ENCODE results near the gene OVAAL.
"Not testable (repeated sequence)": the region's sequence is repeated elsewhere in the genome, so short reads cannot be mapped to it uniquely, and the experiment has no call there.

OVAAL gene

DNA sequence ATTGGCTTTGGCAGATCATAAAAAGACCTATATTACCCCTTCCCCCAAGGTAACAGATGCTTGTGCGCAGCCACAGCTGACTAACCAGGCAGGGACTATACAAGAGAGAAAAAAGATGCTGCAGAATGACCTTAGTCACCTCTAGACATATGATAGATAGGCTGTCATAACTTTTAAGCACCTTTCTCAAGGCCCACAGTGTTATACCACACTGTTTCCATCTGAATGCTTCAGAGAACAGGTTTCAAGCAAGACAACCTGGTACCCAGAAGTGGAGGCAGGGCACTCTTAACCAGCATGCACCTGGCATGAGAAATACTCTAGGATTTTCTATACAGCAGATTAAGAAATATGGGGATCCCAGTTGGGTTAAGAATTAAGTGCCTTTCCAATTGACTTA is 12.8 kb upstream of the OVAAL start (continued):
- TF ChIP-seq, protein P1, sequence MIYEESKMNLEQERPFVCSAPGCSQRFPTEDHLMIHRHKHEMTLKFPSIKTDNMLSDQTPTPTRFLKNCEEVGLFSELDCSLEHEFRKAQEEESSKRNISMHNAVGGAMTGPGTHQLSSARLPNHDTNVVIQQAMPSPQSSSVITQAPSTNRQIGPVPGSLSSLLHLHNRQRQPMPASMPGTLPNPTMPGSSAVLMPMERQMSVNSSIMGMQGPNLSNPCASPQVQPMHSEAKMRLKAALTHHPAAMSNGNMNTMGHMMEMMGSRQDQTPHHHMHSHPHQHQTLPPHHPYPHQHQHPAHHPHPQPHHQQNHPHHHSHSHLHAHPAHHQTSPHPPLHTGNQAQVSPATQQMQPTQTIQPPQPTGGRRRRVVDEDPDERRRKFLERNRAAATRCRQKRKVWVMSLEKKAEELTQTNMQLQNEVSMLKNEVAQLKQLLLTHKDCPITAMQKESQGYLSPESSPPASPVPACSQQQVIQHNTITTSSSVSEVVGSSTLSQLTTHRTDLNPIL (CRISPR knock-in tag; IDR thresholded peaks at IDR 0.05; ENCODE audit: low read depth): no peak
- no peak for TF ChIP-seq ISL1 (CRISPR knock-in tag; IDR thresholded peaks at IDR 0.05)
- TF ChIP-seq TOX (CRISPR knock-in tag; IDR thresholded peaks at IDR 0.05; ENCODE audit: borderline replicate concordance): no peak
- no peak for TF ChIP-seq ZC3H10 (CRISPR knock-in tag; IDR thresholded peaks at IDR 0.05)
- no peak for TF ChIP-seq BACH2 (CRISPR knock-in tag; IDR thresholded peaks at IDR 0.05; ENCODE audit: borderline replicate concordance)
- TF ChIP-seq SNAI2 (CRISPR knock-in tag; IDR thresholded peaks at IDR 0.05): no peak
- TF ChIP-seq ZNF8 (CRISPR knock-in tag; IDR thresholded peaks at IDR 0.05): no peak
- TF ChIP-seq OSR1 (CRISPR knock-in tag; IDR thresholded peaks at IDR 0.05): no peak
- no peak for TF ChIP-seq PPARA (CRISPR knock-in tag; IDR thresholded peaks at IDR 0.05; ENCODE audit: borderline replicate concordance)

DNA sequence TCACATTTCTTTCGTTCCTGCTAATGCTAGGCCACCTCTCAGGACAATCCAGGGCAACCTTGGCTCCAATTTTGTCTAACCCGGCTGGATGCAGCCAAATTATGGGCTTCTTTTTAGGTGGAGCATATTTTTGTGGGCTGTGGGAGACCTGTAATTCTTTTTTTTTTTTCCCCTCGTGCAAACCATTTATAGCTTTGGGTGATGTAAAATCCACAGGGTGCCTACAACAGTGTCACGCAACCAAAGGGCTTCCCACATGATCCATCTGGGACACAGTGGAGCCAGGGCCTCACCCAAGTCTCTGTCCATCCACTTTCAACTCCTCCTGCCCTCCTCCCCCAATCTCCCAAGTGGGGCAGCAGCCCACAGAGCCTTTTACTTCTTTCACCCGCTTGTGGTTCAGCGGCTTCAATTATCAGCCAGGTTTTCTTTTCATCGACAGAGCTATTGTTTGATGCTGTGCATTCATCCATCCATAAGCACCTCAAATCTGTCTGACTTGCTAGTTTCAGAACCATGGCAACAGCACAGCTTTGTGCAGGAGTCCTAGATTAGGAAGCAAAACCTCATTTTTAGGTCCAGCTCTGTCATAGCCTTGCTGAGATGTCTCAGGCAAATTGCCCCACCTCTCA is 10.0 kb upstream of the OVAAL start:
- no peak for ATAC-seq
- TF ChIP-seq ESRRG (CRISPR knock-in tag; IDR thresholded peaks at IDR 0.05) (no peak), ZFP3 (CRISPR knock-in tag; IDR thresholded peaks at IDR 0.05) (no peak), ZNF8 (CRISPR knock-in tag; IDR thresholded peaks at IDR 0.05) (no peak), ZC3H10 (CRISPR knock-in tag; IDR thresholded peaks at IDR 0.05) (no peak), BACH2 (CRISPR knock-in tag; IDR thresholded peaks at IDR 0.05; ENCODE audit: borderline replicate concordance) (no peak), GLIS3 (CRISPR knock-in tag; IDR thresholded peaks at IDR 0.05) (no peak), RARB (CRISPR knock-in tag; IDR thresholded peaks at IDR 0.05) (no peak), ZNF70 (CRISPR knock-in tag; IDR thresholded peaks at IDR 0.05) (no peak), OSR1 (CRISPR knock-in tag; IDR thresholded peaks at IDR 0.05) (no peak), TCF4 (CRISPR knock-in tag; IDR thresholded peaks at IDR 0.05; ENCODE audit: borderline replicate concordance) (no peak), ZFP30 (CRISPR knock-in tag; IDR thresholded peaks at IDR 0.05) (no peak), TOX (CRISPR knock-in tag; IDR thresholded peaks at IDR 0.05; ENCODE audit: borderline replicate concordance) (no peak), PPARA (CRISPR knock-in tag; IDR thresholded peaks at IDR 0.05; ENCODE audit: borderline replicate concordance) (no peak), ARNTL (CRISPR knock-in tag; IDR thresholded peaks at IDR 0.05; ENCODE audit: borderline replicate concordance, low read depth) (no peak), CSDC2 (CRISPR knock-in tag; IDR thresholded peaks at IDR 0.05) (no peak)
- TF ChIP-seq, protein P2, sequence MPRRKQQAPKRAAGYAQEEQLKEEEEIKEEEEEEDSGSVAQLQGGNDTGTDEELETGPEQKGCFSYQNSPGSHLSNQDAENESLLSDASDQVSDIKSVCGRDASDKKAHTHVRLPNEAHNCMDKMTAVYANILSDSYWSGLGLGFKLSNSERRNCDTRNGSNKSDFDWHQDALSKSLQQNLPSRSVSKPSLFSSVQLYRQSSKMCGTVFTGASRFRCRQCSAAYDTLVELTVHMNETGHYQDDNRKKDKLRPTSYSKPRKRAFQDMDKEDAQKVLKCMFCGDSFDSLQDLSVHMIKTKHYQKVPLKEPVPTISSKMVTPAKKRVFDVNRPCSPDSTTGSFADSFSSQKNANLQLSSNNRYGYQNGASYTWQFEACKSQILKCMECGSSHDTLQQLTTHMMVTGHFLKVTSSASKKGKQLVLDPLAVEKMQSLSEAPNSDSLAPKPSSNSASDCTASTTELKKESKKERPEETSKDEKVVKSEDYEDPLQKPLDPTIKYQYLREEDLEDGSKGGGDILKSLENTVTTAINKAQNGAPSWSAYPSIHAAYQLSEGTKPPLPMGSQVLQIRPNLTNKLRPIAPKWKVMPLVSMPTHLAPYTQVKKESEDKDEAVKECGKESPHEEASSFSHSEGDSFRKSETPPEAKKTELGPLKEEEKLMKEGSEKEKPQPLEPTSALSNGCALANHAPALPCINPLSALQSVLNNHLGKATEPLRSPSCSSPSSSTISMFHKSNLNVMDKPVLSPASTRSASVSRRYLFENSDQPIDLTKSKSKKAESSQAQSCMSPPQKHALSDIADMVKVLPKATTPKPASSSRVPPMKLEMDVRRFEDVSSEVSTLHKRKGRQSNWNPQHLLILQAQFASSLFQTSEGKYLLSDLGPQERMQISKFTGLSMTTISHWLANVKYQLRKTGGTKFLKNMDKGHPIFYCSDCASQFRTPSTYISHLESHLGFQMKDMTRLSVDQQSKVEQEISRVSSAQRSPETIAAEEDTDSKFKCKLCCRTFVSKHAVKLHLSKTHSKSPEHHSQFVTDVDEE (CRISPR knock-in tag; IDR thresholded peaks at IDR 0.05): no peak
- TF ChIP-seq, protein P3, sequence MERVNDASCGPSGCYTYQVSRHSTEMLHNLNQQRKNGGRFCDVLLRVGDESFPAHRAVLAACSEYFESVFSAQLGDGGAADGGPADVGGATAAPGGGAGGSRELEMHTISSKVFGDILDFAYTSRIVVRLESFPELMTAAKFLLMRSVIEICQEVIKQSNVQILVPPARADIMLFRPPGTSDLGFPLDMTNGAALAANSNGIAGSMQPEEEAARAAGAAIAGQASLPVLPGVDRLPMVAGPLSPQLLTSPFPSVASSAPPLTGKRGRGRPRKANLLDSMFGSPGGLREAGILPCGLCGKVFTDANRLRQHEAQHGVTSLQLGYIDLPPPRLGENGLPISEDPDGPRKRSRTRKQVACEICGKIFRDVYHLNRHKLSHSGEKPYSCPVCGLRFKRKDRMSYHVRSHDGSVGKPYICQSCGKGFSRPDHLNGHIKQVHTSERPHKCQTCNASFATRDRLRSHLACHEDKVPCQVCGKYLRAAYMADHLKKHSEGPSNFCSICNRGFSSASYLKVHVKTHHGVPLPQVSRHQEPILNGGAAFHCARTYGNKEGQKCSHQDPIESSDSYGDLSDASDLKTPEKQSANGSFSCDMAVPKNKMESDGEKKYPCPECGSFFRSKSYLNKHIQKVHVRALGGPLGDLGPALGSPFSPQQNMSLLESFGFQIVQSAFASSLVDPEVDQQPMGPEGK (CRISPR knock-in tag; IDR thresholded peaks at IDR 0.05; ENCODE audit: borderline replicate concordance): no peak
- TF ChIP-seq, protein P4, sequence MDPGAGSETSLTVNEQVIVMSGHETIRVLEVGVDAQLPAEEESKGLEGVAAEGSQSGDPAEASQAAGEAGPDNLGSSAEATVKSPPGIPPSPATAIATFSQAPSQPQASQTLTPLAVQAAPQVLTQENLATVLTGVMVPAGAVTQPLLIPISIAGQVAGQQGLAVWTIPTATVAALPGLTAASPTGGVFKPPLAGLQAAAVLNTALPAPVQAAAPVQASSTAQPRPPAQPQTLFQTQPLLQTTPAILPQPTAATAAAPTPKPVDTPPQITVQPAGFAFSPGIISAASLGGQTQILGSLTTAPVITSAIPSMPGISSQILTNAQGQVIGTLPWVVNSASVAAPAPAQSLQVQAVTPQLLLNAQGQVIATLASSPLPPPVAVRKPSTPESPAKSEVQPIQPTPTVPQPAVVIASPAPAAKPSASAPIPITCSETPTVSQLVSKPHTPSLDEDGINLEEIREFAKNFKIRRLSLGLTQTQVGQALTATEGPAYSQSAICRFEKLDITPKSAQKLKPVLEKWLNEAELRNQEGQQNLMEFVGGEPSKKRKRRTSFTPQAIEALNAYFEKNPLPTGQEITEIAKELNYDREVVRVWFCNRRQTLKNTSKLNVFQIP (CRISPR knock-in tag; IDR thresholded peaks at IDR 0.05; ENCODE audit: borderline replicate concordance, low read depth): no peak

DNA sequence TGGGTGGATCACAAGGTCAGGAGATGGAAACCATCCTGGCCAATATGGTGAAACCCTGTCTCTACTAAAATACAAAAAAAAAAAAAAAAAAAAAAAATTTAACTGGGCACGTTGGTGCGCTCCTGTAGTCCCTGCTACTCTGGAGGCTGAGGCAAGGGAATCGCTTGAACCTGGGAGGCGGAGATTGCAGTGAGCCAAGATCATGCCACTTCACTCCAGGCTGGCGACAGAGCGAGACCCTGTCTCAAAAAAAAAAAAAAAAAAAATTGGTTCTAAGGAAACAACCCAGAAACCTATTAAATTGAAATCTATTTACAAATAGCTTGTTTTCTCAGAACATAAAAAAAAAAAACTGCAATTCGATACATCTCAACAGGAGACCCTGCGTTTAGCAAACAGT is 9.0 kb upstream of the OVAAL start:
- not testable (repeated sequence) for ATAC-seq

DNA sequence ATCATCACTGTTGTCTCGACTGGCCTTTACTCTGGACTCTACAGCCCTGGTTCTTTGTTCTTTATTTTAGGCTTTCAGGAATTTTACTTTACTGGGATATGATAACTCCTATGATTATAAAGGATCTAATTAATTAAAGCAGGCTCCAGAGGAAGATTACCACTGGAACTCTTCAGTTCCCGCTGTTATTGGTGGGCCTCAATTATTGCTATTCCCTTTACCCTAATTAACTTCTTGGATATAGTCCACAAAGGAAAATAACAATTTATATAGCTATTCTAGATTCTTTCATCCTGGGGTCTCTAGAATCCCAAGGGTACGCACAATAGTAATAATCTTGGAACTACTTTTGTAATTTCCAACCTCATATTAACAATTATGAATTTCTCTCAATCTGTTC is 8.5 kb upstream of the OVAAL start:
- TF ChIP-seq ESRRG (CRISPR knock-in tag; IDR thresholded peaks at IDR 0.05) (no peak), SNAI2 (CRISPR knock-in tag; IDR thresholded peaks at IDR 0.05) (no peak), RARB (CRISPR knock-in tag; IDR thresholded peaks at IDR 0.05) (no peak), ARNTL (CRISPR knock-in tag; IDR thresholded peaks at IDR 0.05; ENCODE audit: borderline replicate concordance, low read depth) (no peak), ISL1 (CRISPR knock-in tag; IDR thresholded peaks at IDR 0.05) (no peak), ZFP3 (CRISPR knock-in tag; IDR thresholded peaks at IDR 0.05) (no peak), TOX (CRISPR knock-in tag; IDR thresholded peaks at IDR 0.05; ENCODE audit: borderline replicate concordance) (no peak), GLIS3 (CRISPR knock-in tag; IDR thresholded peaks at IDR 0.05) (no peak), OSR1 (CRISPR knock-in tag; IDR thresholded peaks at IDR 0.05) (no peak), ZC3H10 (CRISPR knock-in tag; IDR thresholded peaks at IDR 0.05) (no peak), ZNF565 (CRISPR knock-in tag; conservative IDR thresholded peaks at IDR 0.05; ENCODE audit: low read depth) (no peak), ZNF70 (CRISPR knock-in tag; IDR thresholded peaks at IDR 0.05) (no peak), ZFP30 (CRISPR knock-in tag; IDR thresholded peaks at IDR 0.05) (no peak), TCF4 (CRISPR knock-in tag; IDR thresholded peaks at IDR 0.05; ENCODE audit: borderline replicate concordance) (no peak)
- TF ChIP-seq, protein P5, sequence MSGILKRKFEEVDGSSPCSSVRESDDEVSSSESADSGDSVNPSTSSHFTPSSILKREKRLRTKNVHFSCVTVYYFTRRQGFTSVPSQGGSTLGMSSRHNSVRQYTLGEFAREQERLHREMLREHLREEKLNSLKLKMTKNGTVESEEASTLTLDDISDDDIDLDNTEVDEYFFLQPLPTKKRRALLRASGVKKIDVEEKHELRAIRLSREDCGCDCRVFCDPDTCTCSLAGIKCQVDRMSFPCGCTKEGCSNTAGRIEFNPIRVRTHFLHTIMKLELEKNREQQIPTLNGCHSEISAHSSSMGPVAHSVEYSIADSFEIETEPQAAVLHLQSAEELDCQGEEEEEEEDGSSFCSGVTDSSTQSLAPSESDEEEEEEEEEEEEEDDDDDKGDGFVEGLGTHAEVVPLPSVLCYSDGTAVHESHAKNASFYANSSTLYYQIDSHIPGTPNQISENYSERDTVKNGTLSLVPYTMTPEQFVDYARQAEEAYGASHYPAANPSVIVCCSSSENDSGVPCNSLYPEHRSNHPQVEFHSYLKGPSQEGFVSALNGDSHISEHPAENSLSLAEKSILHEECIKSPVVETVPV (CRISPR knock-in tag; IDR thresholded peaks at IDR 0.05): no peak
- no peak for ATAC-seq

All from SK-N-SH treated with all-trans-retinoic acid at 6 μM for 48 hours (cell line).